SKM-1 (cell line): ENCODE data around the gene DPF3.

ENCODE experiments used
- DNase-seq: peaks from one replicate; lab custom pipeline; 2025; ENCODE audit not compliant: unreplicated experiment; lab: John Stamatoyannopoulos, UW

The DPF3 gene

GRCh38 chr14:72607386-72608130, 286.3 kb downstream of the DPF3 start:
- no peak for DNase-seq

- DNase-seq = no peak
Measured at GRCh38 chr14:72606879-72607278, 287.0 kb downstream of the DPF3 start.

GRCh38 chr14:72605921-72606220, 288.0 kb downstream of the DPF3 start:
- DNase-seq = no peak

GRCh38 chr14:72605096-72605920, 288.6 kb downstream of the DPF3 start:
- no peak for DNase-seq

GRCh38 chr14:72604133-72604532, 289.8 kb downstream of the DPF3 start:
- DNase-seq = no peak

GRCh38 chr14:72603639-72604038, 290.3 kb downstream of the DPF3 start:
- no peak for DNase-seq

- DNase-seq = no peak
Measured at GRCh38 chr14:72600551-72601330, 293.2 kb downstream of the DPF3 start.

GRCh38 chr14:72599579-72600470, 294.1 kb downstream of the DPF3 start:
- no peak for DNase-seq

- no peak for DNase-seq
Measured at GRCh38 chr14:72598306-72598705, 295.6 kb downstream of the DPF3 start.

- DNase-seq = no peak
Measured at GRCh38 chr14:72597252-72598233, 296.4 kb downstream of the DPF3 start.

GRCh38 chr14:72595152-72595862, 298.6 kb downstream of the DPF3 start:
- DNase-seq = no peak

- DNase-seq = no peak
Measured at GRCh38 chr14:72594099-72594901, 299.6 kb downstream of the DPF3 start.

- no peak for DNase-seq
Measured at GRCh38 chr14:72591391-72591790, 302.5 kb downstream of the DPF3 start.

- no peak for DNase-seq
Measured at GRCh38 chr14:72590577-72590976, 303.3 kb downstream of the DPF3 start.

GRCh38 chr14:72589652-72590051, 304.2 kb downstream of the DPF3 start:
- DNase-seq = no peak

- no peak for DNase-seq
Measured at GRCh38 chr14:72588521-72588920, 305.4 kb downstream of the DPF3 start.

GRCh38 chr14:72583316-72584272, 310.3 kb downstream of the DPF3 start:
- no peak for DNase-seq
